Stomach (tissue), 9 donors: ENCODE data around the gene MSMP. TPM values are rescaled to one million over a fixed set of nuclear protein-coding genes. Genes with fewer than 3 reads are reported as not detected.
A peak's percentile ranks its signal among the peaks of the same experiment; 100 is the strongest.

Source experiments
- DNase-seq, 2 donors: peaks; one replicate each; pipeline versions ENCODE4 v3.0.0 to v3.0.0-alpha.2; 2013 to 2019
- H3K27ac ChIP-seq, 5 donors: fragments of 200-600 bp in 4 of 5; sonication (generic) in 4 of 5; one replicate each; pipeline ENCODE4 v1.5.1; 2013 to 2019; ENCODE audit warnings: mild to moderate bottlenecking in 1 of 5, moderate library complexity in 1 of 5
- H3K27me3 ChIP-seq, 3 donors: fragments of 200-600 bp; sonication (generic); one replicate each; pipeline ENCODE4 v1.5.1; 2017 to 2019; ENCODE audit warnings: mixed run types in 1 of 3
- H3K36me3 ChIP-seq, 4 donors: fragments of 200-600 bp; sonication (generic); 1 replicate in 3 of 4; 2 replicates in 1 of 4; pipeline ENCODE4 v1.5.1; 2016 to 2019
- H3K4me1 ChIP-seq, 4 donors: fragments of 200-600 bp; sonication (generic); one replicate each; pipeline ENCODE4 v1.5.1; 2016 to 2019
- H3K4me3 ChIP-seq, 4 donors: fragments of 200-600 bp; sonication (generic) in 3 of 4; one replicate each; pipeline ENCODE4 v1.5.1; 2016 to 2019; ENCODE audit warnings: mild to moderate bottlenecking in 1 of 4
- H3K9me3 ChIP-seq, 4 donors: fragments of 200-600 bp; sonication (generic); one replicate each; pipeline ENCODE4 v1.5.1; 2016 to 2019
- CTCF ChIP-seq, 7 experiments: fragments of 450-650 bp in 4 of 7; fragments of 200-600 bp in 3 of 7; sonication (generic) in 3 of 7; IDR thresholded peaks; one replicate each; pipeline ENCODE4 v1.5.1; 2016 to 2019; ENCODE audit warnings: antibody characterized with exemption in 7 of 7, control low read depth in 2 of 7, mild to moderate bottlenecking in 1 of 7
- EP300 ChIP-seq: sonication (generic); formaldehyde crosslinking; IDR thresholded peaks from one replicate; pipeline ENCODE4 v1.6.1; 2017; ENCODE audit warnings: antibody characterized with exemption
- POLR2A ChIP-seq, 4 donors: fragments of 450-650 bp; IDR thresholded peaks; one replicate each; pipeline ENCODE4 v1.6.1; 2016; ENCODE audit warnings: antibody characterized with exemption in 4 of 4, control low read depth in 2 of 4, mild to moderate bottlenecking in 1 of 4, moderate library complexity in 1 of 4
- POLR2AphosphoS5 ChIP-seq, 3 donors: sonication (generic); formaldehyde crosslinking; IDR thresholded peaks; one replicate each; pipeline ENCODE4 v1.6.1; 2016; ENCODE audit warnings: antibody characterized with exemption in 3 of 3
- WGBS, 5 donors: extraction: QIAGEN DNeasy Blood & Tissue Kit in 3 of 5; methylation state at CpG; one replicate each; pipeline versions ENCODE4 v1.1.5 to v1.1.7; 2013 to 2018; 5-methylcytosine and 5-hydroxymethylcytosine counted together
- intact Hi-C: fragments of 100-400 bp; cut with DNase I; formaldehyde crosslinking; loops from one replicate; pipeline ENCODE4 v1.15.1; 2023; ENCODE audit warnings: low total_unique reads
- polyA plus RNA-seq, 3 donors: library from polyadenylated mRNA; stranded (reverse); fragments of 200-250 nt; gene quantifications; one replicate each; pipeline ENCODE4 v1.2.3, GENCODE V29; 2013
- total RNA-seq, 5 donors: library from RNA; depleted of rRNA; stranded (reverse); fragments of >200 nt; gene quantifications; one replicate each; pipeline versions ENCODE4 v1.1.0 to v1.2.3, GENCODE V29; 2014 to 2016
- donor health status: healthy with polysubstance abuse.
- donor health status: Bipolar disorder and iron deficiency.
- donor health status: healthy.

The MSMP gene
- total and polyA plus RNA-seq, 8 donors: 0.35 TPM; not detected in 7

- Histone ChIP-seq H3K9me3 (no peaks in the 10 kb centered on the region), H3K4me3 (no peak overlapping the region), H3K36me3 (no peaks in the 10 kb centered on the region), H3K27ac (no peak overlapping the region), H3K4me1 (peaks cover 6 to 34% (median 20%) of the 10 kb centered on the region in 4 donors), H3K27me3 (no peaks in the 10 kb centered on the region)
- 54 to 75% (median 61%) methylated on average over 2 of the region's 2 CpGs for WGBS, 5 donors
- intact Hi-C loops: no loop called here
- TF ChIP-seq CTCF (IDR thresholded peaks at IDR 0.05) (no peak), EP300 (no peak), POLR2A (IDR thresholded peaks at IDR 0.05) (no peak), POLR2AphosphoS5 (IDR thresholded peaks at IDR 0.05) (no peak)
- no peak for DNase-seq
Measured at GRCh38 chr9:35763181-35763580, 9.1 kb upstream of the MSMP start.

GRCh38 chr9:35760651-35761050, 6.6 kb upstream of the MSMP start:
- TF ChIP-seq EP300 (no peak), CTCF (IDR thresholded peaks at IDR 0.05) (no peak), POLR2AphosphoS5 (IDR thresholded peaks at IDR 0.05) (peak in 1 of 3 donors; percentile 44), POLR2A (IDR thresholded peaks at IDR 0.05) (no peak)
- Histone ChIP-seq H3K36me3 (no peaks in the 10 kb centered on the region), H3K4me3 (no peak overlapping the region), H3K27ac (peak overlapping the region in 2 of 5 donors; percentile 7 to 56), H3K9me3 (no peaks in the 10 kb centered on the region), H3K4me1 (peaks cover 14 to 53% (median 36%) of the 10 kb centered on the region in 4 donors), H3K27me3 (no peaks in the 10 kb centered on the region)
- WGBS, 5 donors: 29 to 51% (median 34%) methylated on average over 2 of the region's 2 CpGs
- intact Hi-C loops: no loop called here
- DNase-seq: peak in 1 of 2 donors; percentile 89

- Histone ChIP-seq H3K4me1 (peaks cover 14 to 53% (median 36%) of the 10 kb centered on the region in 4 donors), H3K27ac (peak overlapping the region in 1 of 5 donors; percentile 7), H3K4me3 (no peak overlapping the region), H3K36me3 (peaks cover 0 to 6% (median 3%) of the 10 kb centered on the region in 4 donors), H3K9me3 (no peaks in the 10 kb centered on the region), H3K27me3 (no peaks in the 10 kb centered on the region)
- no peak for DNase-seq
- intact Hi-C loops: no loop called here
- WGBS, 5 donors: 88 to 97% (median 95%) methylated on average over 4 of the region's 4 CpGs
- TF ChIP-seq CTCF (IDR thresholded peaks at IDR 0.05): no peak
- no peak for TF ChIP-seq EP300
- no peak for TF ChIP-seq POLR2A (IDR thresholded peaks at IDR 0.05)
- no peak for TF ChIP-seq POLR2AphosphoS5 (IDR thresholded peaks at IDR 0.05)
Measured at GRCh38 chr9:35759795-35760194, 5.7 kb upstream of the MSMP start.

- peak overlapping the region in 4 of 5 donors; percentile 89 to 95 (median 91) for H3K27ac ChIP-seq
- WGBS, 5 donors: 33 to 50% (median 34%) methylated on average over 3 of the region's 3 CpGs
Measured at GRCh38 chr9:35758475-35759050, 4.5 kb upstream of the MSMP start.

More at GRCh38 chr9:35758475-35759050, 4.5 kb upstream of the MSMP start:
- intact Hi-C loops: no loop called here
- H3K4me1 ChIP-seq: peaks cover 14 to 53% (median 36%) of the 10 kb centered on the region in 4 donors
- peaks cover 11 to 19% (median 15%) of the 10 kb centered on the region in 4 donors for H3K36me3 ChIP-seq
- no peak overlapping the region for H3K4me3 ChIP-seq
- H3K27me3 ChIP-seq: no peaks in the 10 kb centered on the region
- H3K9me3 ChIP-seq: no peaks in the 10 kb centered on the region
- TF ChIP-seq EP300: no peak
- TF ChIP-seq POLR2A (IDR thresholded peaks at IDR 0.05): no peak
- no peak for TF ChIP-seq CTCF (IDR thresholded peaks at IDR 0.05)
- no peak for TF ChIP-seq POLR2AphosphoS5 (IDR thresholded peaks at IDR 0.05)
- no peak for DNase-seq
